Astrocyte (in vitro differentiated cells and primary cell): ENCODE measurements around the gene PAPPA2. TPM values are rescaled to one million over a fixed set of nuclear protein-coding genes. Genes with fewer than 3 reads are reported as not detected.

Experiments
- DNase-seq: peaks from one replicate; pipeline ENCODE4 v3.0.0-alpha.2; 2010; ENCODE audit warnings: low read depth
- FAIRE-seq: peaks from 2 replicates; lab custom pipeline; 2011; peaks lifted over from hg19 to GRCh38; lab: Jason Lieb, UNC
- H2AFZ ChIP-seq: 2 replicates; pipeline ENCODE4 v1.6.0; 2012; ENCODE audit warnings: low read depth, low read length, inconsistent platforms
- H3K27ac ChIP-seq: 2 replicates; pipeline ENCODE4 v1.5.1; 2011; ENCODE audit warnings: low read depth, low read length, inconsistent platforms
- H3K27me3 ChIP-seq: 2 replicates; pipeline ENCODE4 v1.6.0; 2011; ENCODE audit warnings: low read length, inconsistent platforms; ENCODE audit not compliant: insufficient read depth
- H3K36me3 ChIP-seq: 2 replicates; pipeline ENCODE4 v1.5.1; 2011; ENCODE audit warnings: low read length, inconsistent platforms; ENCODE audit not compliant: insufficient read depth
- H3K4me1 ChIP-seq: 2 replicates; pipeline ENCODE4 v1.5.1; 2011; ENCODE audit warnings: low read length, inconsistent platforms; ENCODE audit not compliant: insufficient read depth
- H3K4me2 ChIP-seq: 2 replicates; pipeline ENCODE4 v1.6.0; 2012; ENCODE audit warnings: low read length, inconsistent platforms
- H3K4me3 ChIP-seq: 2 replicates; pipeline ENCODE4 v1.5.1; 2011; ENCODE audit warnings: low read depth, mild to moderate bottlenecking, low read length, inconsistent platforms; ENCODE audit not compliant: insufficient read depth
- H3K79me2 ChIP-seq: 2 replicates; pipeline ENCODE4 v1.6.0; 2012; ENCODE audit warnings: mild to moderate bottlenecking, low read length, inconsistent platforms; ENCODE audit not compliant: insufficient read depth
- H3K9ac ChIP-seq: 2 replicates; pipeline ENCODE4 v1.6.0; 2012; ENCODE audit warnings: mild to moderate bottlenecking, low read length, inconsistent platforms
- H3K9me3 ChIP-seq: 2 replicates; pipeline ENCODE4 v1.5.1; 2012; ENCODE audit warnings: low read depth, mild to moderate bottlenecking, low read length, inconsistent platforms; ENCODE audit not compliant: insufficient read depth
- H4K20me1 ChIP-seq: 2 replicates; pipeline ENCODE4 v1.6.0; 2012; ENCODE audit warnings: low read length, inconsistent platforms; ENCODE audit not compliant: insufficient read depth
- H3K27ac Mint-ChIP-seq: one replicate; pipeline ENCODE4 v1.8.0; 2021; ENCODE audit warnings: mild to moderate bottlenecking, mixed read lengths; ENCODE audit not compliant: unreplicated experiment
- H3K27me3 Mint-ChIP-seq: one replicate; pipeline ENCODE4 v1.8.0; 2021; ENCODE audit warnings: low read depth, mixed read lengths; ENCODE audit not compliant: unreplicated experiment
- H3K36me3 Mint-ChIP-seq: one replicate; pipeline ENCODE4 v1.8.0; 2021; ENCODE audit warnings: low read depth, mixed read lengths; ENCODE audit not compliant: unreplicated experiment
- H3K4me1 Mint-ChIP-seq: one replicate; pipeline ENCODE4 v1.8.0; 2021; ENCODE audit warnings: low read depth, mixed read lengths; ENCODE audit not compliant: unreplicated experiment
- H3K4me3 Mint-ChIP-seq: one replicate; pipeline ENCODE4 v1.8.0; 2021; ENCODE audit warnings: mild to moderate bottlenecking, moderate library complexity, mixed read lengths; ENCODE audit not compliant: unreplicated experiment
- H3K9me3 Mint-ChIP-seq: one replicate; pipeline ENCODE4 v1.8.0; 2021; ENCODE audit warnings: mild to moderate bottlenecking, mixed read lengths; ENCODE audit not compliant: unreplicated experiment
- CTCF ChIP-seq: IDR thresholded peaks from 2 replicates; pipeline ENCODE4 v1.5.1; 2011; ENCODE audit warnings: low read depth, mild to moderate bottlenecking, inconsistent platforms, low read length, moderate library complexity; ENCODE audit not compliant: insufficient read depth
- EZH2 ChIP-seq: IDR thresholded peaks from 2 replicates; pipeline ENCODE4 v1.6.1; 2012; ENCODE audit warnings: mild to moderate bottlenecking, low read length, inconsistent platforms; ENCODE audit not compliant: insufficient read depth
- total RNA-seq: library from RNA; stranded (reverse); gene quantifications from 2 replicates; pipeline ENCODE4 v1.2.1, GENCODE V29; 2021

Gene PAPPA2
- total RNA-seq, 1 donor from 2014 or later = 19.0 TPM

- TF ChIP-seq CTCF (no peak), EZH2 (no peak)
These were observed 305.6 kb downstream of the PAPPA2 start for GRCh38 chr1:176768532-176768931.

GRCh38 chr1:176770066-176770465, 307.1 kb downstream of the PAPPA2 start:
- no peak overlapping the region for H3K4me2 ChIP-seq
- no peaks in the 10 kb centered on the region for H3K4me1 Mint-ChIP-seq

More at GRCh38 chr1:176768532-176768931, 305.6 kb downstream of the PAPPA2 start:
- no peak for DNase-seq
- Histone ChIP-seq H3K9ac (no peak overlapping the region), H3K27ac (no peak overlapping the region), H3K4me2 (no peak overlapping the region), H3K79me2 (no peaks in the 10 kb centered on the region), H3K27me3 (no peaks in the 10 kb centered on the region), H4K20me1 (no peaks in the 10 kb centered on the region), H3K36me3 (no peaks in the 10 kb centered on the region), H2AFZ (no peak overlapping the region), H3K4me1 (no peaks in the 10 kb centered on the region), H3K9me3 (no peaks in the 10 kb centered on the region), H3K4me3 (no peak overlapping the region)
- Mint-ChIP-seq H3K9me3 (peaks cover 2% of the 10 kb centered on the region), H3K4me3 (no peak overlapping the region), H3K27me3 (peaks cover 2% of the 10 kb centered on the region), H3K36me3 (no peaks in the 10 kb centered on the region), H3K27ac (no peak overlapping the region), H3K4me1 (no peaks in the 10 kb centered on the region)
- no peak for FAIRE-seq

More at GRCh38 chr1:176770066-176770465, 307.1 kb downstream of the PAPPA2 start:
- no peak overlapping the region for H3K27ac Mint-ChIP-seq
- H3K9me3 ChIP-seq = no peaks in the 10 kb centered on the region
- no peaks in the 10 kb centered on the region for H3K4me1 ChIP-seq
- H3K9me3 Mint-ChIP-seq = peaks cover 2% of the 10 kb centered on the region
- FAIRE-seq = no peak
- no peak overlapping the region for H3K4me3 ChIP-seq
- H3K36me3 ChIP-seq = no peaks in the 10 kb centered on the region
- peaks cover 6% of the 10 kb centered on the region for H3K27me3 Mint-ChIP-seq
- H4K20me1 ChIP-seq = no peaks in the 10 kb centered on the region
- H2AFZ ChIP-seq = no peak overlapping the region
- no peaks in the 10 kb centered on the region for H3K27me3 ChIP-seq
- no peak for DNase-seq
- no peaks in the 10 kb centered on the region for H3K79me2 ChIP-seq
- TF ChIP-seq CTCF (no peak), EZH2 (no peak)
- H3K27ac ChIP-seq = no peak overlapping the region
- no peak overlapping the region for H3K9ac ChIP-seq
- no peaks in the 10 kb centered on the region for H3K36me3 Mint-ChIP-seq
- no peak overlapping the region for H3K4me3 Mint-ChIP-seq
